Measurements from ENCODE around the gene BST1.

GRCh38 chr4:15742637-15743036 lies 39.8 kb downstream of the BST1 start:
- TF ChIP-seq USF2 (IDR thresholded peaks at IDR 0.05; ENCODE audit: low read length) (no peak), JUND (IDR thresholded peaks at IDR 0.05; ENCODE audit: low read length) (no peak), POLR2A (IDR thresholded peaks at IDR 0.05; ENCODE audit: control extremely low read depth in 1 of 2, low read depth in 2 of 2, low read length in 2 of 2) (no peak), NANOG (IDR thresholded peaks at IDR 0.05; ENCODE audit: insufficient read depth, low read depth, low read length, poor library complexity, severe bottlenecking) (no peak)
- TF ChIP-seq, protein P1, sequence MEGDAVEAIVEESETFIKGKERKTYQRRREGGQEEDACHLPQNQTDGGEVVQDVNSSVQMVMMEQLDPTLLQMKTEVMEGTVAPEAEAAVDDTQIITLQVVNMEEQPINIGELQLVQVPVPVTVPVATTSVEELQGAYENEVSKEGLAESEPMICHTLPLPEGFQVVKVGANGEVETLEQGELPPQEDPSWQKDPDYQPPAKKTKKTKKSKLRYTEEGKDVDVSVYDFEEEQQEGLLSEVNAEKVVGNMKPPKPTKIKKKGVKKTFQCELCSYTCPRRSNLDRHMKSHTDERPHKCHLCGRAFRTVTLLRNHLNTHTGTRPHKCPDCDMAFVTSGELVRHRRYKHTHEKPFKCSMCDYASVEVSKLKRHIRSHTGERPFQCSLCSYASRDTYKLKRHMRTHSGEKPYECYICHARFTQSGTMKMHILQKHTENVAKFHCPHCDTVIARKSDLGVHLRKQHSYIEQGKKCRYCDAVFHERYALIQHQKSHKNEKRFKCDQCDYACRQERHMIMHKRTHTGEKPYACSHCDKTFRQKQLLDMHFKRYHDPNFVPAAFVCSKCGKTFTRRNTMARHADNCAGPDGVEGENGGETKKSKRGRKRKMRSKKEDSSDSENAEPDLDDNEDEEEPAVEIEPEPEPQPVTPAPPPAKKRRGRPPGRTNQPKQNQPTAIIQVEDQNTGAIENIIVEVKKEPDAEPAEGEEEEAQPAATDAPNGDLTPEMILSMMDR (IDR thresholded peaks at IDR 0.05; ENCODE audit: control extremely low read depth in 1 of 3, insufficient read depth in 1 of 3, low read depth in 1 of 3, low read length in 3 of 3) = no peak
